Osteoblast (primary cell): Measurements from ENCODE around the gene MUL1. TPM values are rescaled to one million over a fixed set of nuclear protein-coding genes. Genes with fewer than 3 reads are reported as not detected.
"Not testable (repeated sequence)": the region's sequence is repeated elsewhere in the genome, so short reads cannot be mapped to it uniquely, and the experiment has no call there.

ENCODE experiments used
- DNase-seq: peaks from one replicate; pipeline ENCODE4 v3.0.0; 2011; ENCODE audit warnings: low spot score, mixed read lengths; ENCODE audit not compliant: insufficient read length; ENCODE audit errors: missing footprints
- H2AFZ ChIP-seq: 2 replicates; pipeline ENCODE4 v1.6.0; 2011; ENCODE audit warnings: mild to moderate bottlenecking, low read length
- H3K27ac ChIP-seq: 2 replicates; pipeline ENCODE4 v1.5.1; 2011; ENCODE audit warnings: mild to moderate bottlenecking, low read depth, low read length, moderate library complexity
- H3K27me3 ChIP-seq: 2 replicates; pipeline ENCODE4 v1.6.0; 2012; ENCODE audit warnings: mild to moderate bottlenecking, control low read depth, inconsistent platforms, low read length, moderate library complexity; ENCODE audit not compliant: insufficient read depth
- H3K36me3 ChIP-seq: 2 replicates; pipeline ENCODE4 v1.5.1; 2011; ENCODE audit warnings: mild to moderate bottlenecking, low read length, control low read depth, moderate library complexity; ENCODE audit not compliant: insufficient read depth
- H3K4me1 ChIP-seq: 2 replicates; pipeline ENCODE4 v1.5.1; 2011; ENCODE audit warnings: mild to moderate bottlenecking, low read length, control low read depth, moderate library complexity; ENCODE audit not compliant: insufficient read depth
- H3K4me2 ChIP-seq: 2 replicates; pipeline ENCODE4 v1.6.0; 2011; ENCODE audit warnings: mild to moderate bottlenecking, low read length; ENCODE audit not compliant: insufficient read depth
- H3K4me3 ChIP-seq: fragments of 200-600 bp; sonication (generic); 3 replicates; pipeline ENCODE4 v1.5.1; 2012; ENCODE audit warnings: mild to moderate bottlenecking, low read length, inconsistent platforms; ENCODE audit not compliant: insufficient read depth
- H3K79me2 ChIP-seq: 2 replicates; pipeline ENCODE4 v1.6.0; 2012; ENCODE audit warnings: mild to moderate bottlenecking, low read length, control low read depth, inconsistent platforms; ENCODE audit not compliant: insufficient read depth
- H3K9me3 ChIP-seq: 2 replicates; pipeline ENCODE4 v1.5.1; 2011; ENCODE audit warnings: low read depth, low read length, control low read depth
- H4K20me1 ChIP-seq: 2 replicates; pipeline ENCODE4 v1.6.0; 2012; ENCODE audit warnings: mild to moderate bottlenecking, low read length, control low read depth; ENCODE audit not compliant: insufficient read depth
- CTCF ChIP-seq: IDR thresholded peaks from 2 replicates; pipeline ENCODE4 v1.5.1; 2011; ENCODE audit warnings: mild to moderate bottlenecking, low read depth, low read length, moderate library complexity; ENCODE audit errors: extremely low read depth
- total RNA-seq: library from RNA; depleted of rRNA; stranded (reverse); fragments of >200 nt; gene quantifications from 2 replicates; pipeline ENCODE4 v1.2.3, GENCODE V29; 2012

Gene MUL1
- total RNA-seq, 1 donor: 37.3 TPM

- H3K36me3 ChIP-seq: no peaks in the 10 kb centered on the region
- H3K79me2 ChIP-seq: no peaks in the 10 kb centered on the region
- H4K20me1 ChIP-seq: no peaks in the 10 kb centered on the region
- no peak overlapping the region for H3K4me2 ChIP-seq
- peaks cover 4% of the 10 kb centered on the region for H3K9me3 ChIP-seq
- no peak for DNase-seq
- TF ChIP-seq CTCF: no peak
- H3K4me1 ChIP-seq: no peaks in the 10 kb centered on the region
- no peak overlapping the region for H3K4me3 ChIP-seq
- H2AFZ ChIP-seq: no peak overlapping the region
- H3K27ac ChIP-seq: no peak overlapping the region
- peaks cover 56% of the 10 kb centered on the region for H3K27me3 ChIP-seq
Measured at GRCh38 chr1:20526267-20526666, 18.3 kb upstream of the MUL1 start.

- Histone ChIP-seq H3K4me3 (no peak overlapping the region), H3K4me2 (peak overlapping the region; percentile 73)
Measured at GRCh38 chr1:20521960-20522861, 14.3 kb upstream of the MUL1 start.

GRCh38 chr1:20519609-20520262, 11.8 kb upstream of the MUL1 start:
- H3K27me3 ChIP-seq, H3K36me3 ChIP-seq, DNase-seq, H3K79me2 ChIP-seq, H3K9me3 ChIP-seq, H2AFZ ChIP-seq, H4K20me1 ChIP-seq, H3K27ac ChIP-seq, H3K4me1 ChIP-seq, H3K4me2 ChIP-seq, H3K4me3 ChIP-seq: not testable (repeated sequence)

More at GRCh38 chr1:20521960-20522861, 14.3 kb upstream of the MUL1 start:
- Histone ChIP-seq H3K27me3 (peaks cover 18% of the 10 kb centered on the region), H3K79me2 (no peaks in the 10 kb centered on the region), H3K4me1 (no peaks in the 10 kb centered on the region), H2AFZ (peak overlapping the region; percentile 82), H3K9me3 (no peaks in the 10 kb centered on the region), H3K36me3 (no peaks in the 10 kb centered on the region), H3K27ac (no peak overlapping the region), H4K20me1 (no peaks in the 10 kb centered on the region)
- peak; percentile 64 for DNase-seq
- TF ChIP-seq CTCF: peak; percentile 97

GRCh38 chr1:20511518-20512428, 3.8 kb upstream of the MUL1 start:
- H3K4me3 ChIP-seq: no peak overlapping the region
- no peaks in the 10 kb centered on the region for H4K20me1 ChIP-seq
- no peak overlapping the region for H3K4me2 ChIP-seq
- TF ChIP-seq CTCF: no peak
- H2AFZ ChIP-seq: no peak overlapping the region
- H3K4me1 ChIP-seq: no peaks in the 10 kb centered on the region
- no peaks in the 10 kb centered on the region for H3K9me3 ChIP-seq
- H3K27me3 ChIP-seq: peaks cover 3% of the 10 kb centered on the region
- DNase-seq: peak; percentile 71
- H3K27ac ChIP-seq: no peak overlapping the region
- peaks cover 12% of the 10 kb centered on the region for H3K79me2 ChIP-seq
- no peaks in the 10 kb centered on the region for H3K36me3 ChIP-seq
